Right ventricle myocardium inferior (tissue), 1 donor: ENCODE measurements around the gene CDKL5. TPM values are rescaled to one million over a fixed set of nuclear protein-coding genes. Genes with fewer than 3 reads are reported as not detected.
"Not testable (repeated sequence)": the region's sequence is repeated elsewhere in the genome, so short reads cannot be mapped to it uniquely, and the experiment has no call there.

Experiments
- ATAC-seq: fragments of 200-7000 bp; cut with Tn5 transposase; one replicate; pipeline ENCODE4 v1.9.1; 2020; ENCODE audit warnings: mild to moderate bottlenecking, moderate library complexity
- DNase-seq: peaks from one replicate; pipeline ENCODE4 v3.0.0; 2021; ENCODE audit errors: missing footprints
- intact Hi-C: fragments of 100-400 bp; cut with DNase I; formaldehyde crosslinking; loops from one replicate; pipeline ENCODE4 v1.11.0; 2022
- long read RNA-seq: library from polyadenylated mRNA; unstranded; transcript quantifications from one replicate; pipeline ENCODE4 v2.0.0, GENCODE V29; 2021
- total RNA-seq: library from RNA; stranded (reverse); fragmentation: NEBNext Ultra II Directional; extraction: Animal tissue kit (Norgen Biotek cat#: 25700); gene quantifications from one replicate; pipeline ENCODE4 v1.2.1, GENCODE V29; 2021
- donor health status: DM: no; HTN: yes; CAD: no; lungs with severe emphysema.

Gene CDKL5
- total RNA-seq, result 8.1 TPM
- long read RNA-seq, partial matches to known transcripts, result 1 of 3 reads
- long read RNA-seq, other reads (novel, unspliced or antisense), result 2 of 3 reads

- ATAC-seq (peak; percentile 98), DNase-seq (peak; percentile 97)
- intact Hi-C loops, result loop anchor here (2.0 to 5.0 kb wide), 2 partner anchors 252 to 461 kb away; no protein-coding TSS in a partner anchor
These were observed at the start of gene CDKL5 for GRCh38 chrX:18425199-18426003. Gene CDKL5, plus strand, starts transcription at chrX:18425608. Its CDS starts 81,489 bp downstream, at chrX:18507097.

DNA sequence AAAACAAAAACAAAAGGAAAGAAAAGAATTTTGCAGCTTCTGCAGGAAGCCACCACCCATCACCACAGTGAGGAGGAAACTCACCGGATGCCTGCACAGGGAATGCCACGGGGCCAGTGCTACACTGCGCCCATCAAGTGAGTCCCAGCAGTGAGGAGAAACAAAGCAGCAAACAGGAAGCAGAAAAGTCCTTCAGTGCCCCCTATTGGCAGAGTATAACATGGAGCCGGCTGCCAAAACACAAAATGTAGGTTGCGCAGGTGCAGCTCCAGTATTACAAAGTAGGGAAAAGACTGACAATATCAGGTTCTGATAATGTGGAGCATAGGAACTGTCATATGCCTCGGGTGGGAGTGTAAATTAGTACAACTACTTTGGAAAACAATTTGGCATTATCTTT is 47.6 kb upstream of the CDKL5 start:
- ATAC-seq, result no peak
- intact Hi-C loops, result no loop called here
- no peak for DNase-seq

DNA sequence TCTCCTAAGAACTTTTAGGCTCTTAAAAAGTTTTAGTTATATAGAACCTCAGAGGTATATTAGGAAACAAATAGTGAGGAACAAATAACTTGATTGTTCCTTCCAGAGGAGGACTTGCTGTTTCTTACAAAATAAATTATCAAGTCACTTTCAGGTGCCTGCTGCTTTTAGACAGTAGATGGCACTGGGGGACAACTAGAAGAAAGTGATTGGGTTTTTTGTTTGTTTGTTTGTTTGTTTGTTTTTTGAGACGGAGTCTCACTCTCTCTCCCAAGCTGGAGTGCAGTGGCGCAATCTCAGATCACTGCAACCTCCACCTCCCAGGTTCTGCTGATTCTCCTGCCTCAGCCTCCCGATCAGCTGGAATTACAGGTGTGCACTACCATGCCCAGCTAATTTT is 35.4 kb upstream of the CDKL5 start:
- ATAC-seq (no peak), DNase-seq (no peak)
- intact Hi-C loops, result loop anchor here (2.0 to 10.0 kb wide), 2 partner anchors 835 to 945 kb away; no protein-coding TSS in a partner anchor

- DNase-seq (peak; percentile 75), ATAC-seq (no peak)
- intact Hi-C loops, result loop anchor here (2.0 to 10.0 kb wide), 2 partner anchors 834 to 944 kb away; no protein-coding TSS in a partner anchor
These were observed 34.4 kb upstream of the CDKL5 start for GRCh38 chrX:18390941-18391538.

- ATAC-seq, result no peak
These were observed 30.9 kb upstream of the CDKL5 start for GRCh38 chrX:18394477-18394876.

GRCh38 chrX:18401848-18402213 is 23.6 kb upstream of the CDKL5 start:
- no peak for DNase-seq
- intact Hi-C loops, result no loop called here
- ATAC-seq, result no peak

More at GRCh38 chrX:18394477-18394876, 30.9 kb upstream of the CDKL5 start:
- intact Hi-C loops, result loop anchor here (10.0 kb wide), 1 partner anchor 830 kb away; no protein-coding TSS in a partner anchor
- DNase-seq, result no peak

GRCh38 chrX:18406531-18407266 is 18.7 kb upstream of the CDKL5 start:
- ATAC-seq, result no peak
- intact Hi-C loops, result no loop called here

DNA sequence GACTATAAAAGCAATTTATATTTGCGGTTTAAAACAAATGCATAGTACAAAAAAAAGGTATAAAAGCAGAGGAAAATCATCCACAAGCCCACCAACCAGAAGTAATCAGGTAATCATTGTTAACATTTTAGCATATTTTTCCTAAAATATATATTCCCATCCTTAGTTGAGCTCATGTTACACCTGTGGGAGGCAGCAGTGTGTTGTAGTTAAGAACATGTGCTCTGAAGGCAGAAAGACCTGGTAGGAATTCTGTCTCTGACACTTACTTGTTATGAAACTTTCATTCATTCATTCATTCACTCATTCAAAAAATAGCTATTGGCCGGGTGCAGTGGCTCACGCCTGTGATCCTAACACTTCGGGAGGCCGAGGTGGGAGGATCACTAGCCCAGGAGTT is 15.4 kb upstream of the CDKL5 start:
- no peak for DNase-seq
- intact Hi-C loops, result loop anchor here (5.0 kb wide), 1 partner anchor 487 kb away; no protein-coding TSS in a partner anchor
- no peak for ATAC-seq

More at GRCh38 chrX:18406531-18407266, 18.7 kb upstream of the CDKL5 start:
- DNase-seq, result no peak

- intact Hi-C loops, result no loop called here
- DNase-seq (no peak), ATAC-seq (no peak)
These were observed 10.0 kb upstream of the CDKL5 start for GRCh38 chrX:18415386-18415785.

DNA sequence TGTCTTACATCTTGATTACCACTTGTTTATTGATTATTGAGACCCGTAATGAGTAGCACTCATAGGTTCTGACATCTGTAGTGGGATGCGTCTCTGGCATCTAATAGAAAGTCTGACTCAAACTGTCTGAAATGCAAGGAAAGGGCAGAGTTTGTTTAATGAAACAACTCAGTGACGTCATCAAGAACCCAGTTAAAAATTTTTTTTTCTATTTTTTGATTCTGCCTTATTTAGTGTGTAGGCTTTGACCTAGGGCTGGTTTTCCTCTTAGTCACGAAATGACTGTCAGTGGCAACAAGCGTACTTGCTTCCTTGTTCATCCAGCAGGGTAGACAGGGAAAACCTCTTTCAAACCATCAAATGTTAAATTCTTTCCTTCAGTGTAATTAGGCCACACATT is 3.1 kb upstream of the CDKL5 start:
- ATAC-seq, result no peak
- no peak for DNase-seq
- intact Hi-C loops, result no loop called here

- no peak for DNase-seq
- ATAC-seq, result no peak
- intact Hi-C loops, result no loop called here
These were observed 2.5 kb upstream of the CDKL5 start for GRCh38 chrX:18422886-18423285.

GRCh38 chrX:18424482-18425198 is 768 bp upstream of the CDKL5 start:
- intact Hi-C loops, result loop anchor here (2.0 to 5.0 kb wide), 2 partner anchors 253 to 462 kb away; no protein-coding TSS in a partner anchor
- peak; percentile 15 for ATAC-seq
- peak; percentile 68 for DNase-seq

DNA sequence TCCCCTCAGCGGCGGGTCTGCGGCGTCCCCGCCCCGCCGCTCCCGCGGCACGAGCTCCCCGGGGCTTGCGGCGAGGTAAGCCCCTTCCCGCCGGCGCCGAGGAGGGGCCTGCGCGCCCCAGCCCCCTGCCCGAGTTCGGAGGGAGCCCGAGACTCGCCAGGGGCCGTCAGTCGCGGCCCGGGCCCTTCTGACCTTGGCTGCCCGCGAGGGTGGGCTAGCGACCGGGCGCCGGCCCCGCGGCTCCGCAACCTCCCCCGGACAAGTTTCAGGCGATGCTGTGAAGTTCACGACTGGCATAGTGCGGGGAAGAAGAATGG is 554 bp downstream of the CDKL5 start:
- intact Hi-C loops, result loop anchor here (5.0 kb wide), 1 partner anchor 251 kb away; no protein-coding TSS in a partner anchor
- no peak for DNase-seq
- no peak for ATAC-seq

DNA sequence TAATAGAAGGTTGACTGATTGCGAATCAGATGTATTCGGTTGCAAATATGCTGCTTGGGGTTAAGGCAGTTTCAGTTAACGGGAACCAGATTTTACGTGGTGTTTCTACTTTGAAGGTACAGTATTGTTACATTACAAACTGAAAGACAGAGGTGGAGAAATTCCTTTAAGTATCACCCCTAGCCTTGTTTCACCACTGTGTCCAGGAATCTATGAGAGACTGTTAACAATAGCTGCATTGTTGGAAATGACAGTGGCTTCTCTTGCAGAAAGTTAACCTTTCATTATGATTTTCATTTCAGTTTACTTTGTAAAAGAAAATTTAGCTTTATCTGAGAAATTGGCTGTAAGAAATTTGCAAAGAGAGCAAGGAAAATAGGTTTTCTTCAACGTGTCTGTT is 2.6 kb downstream of the CDKL5 start:
- ATAC-seq (no peak), DNase-seq (no peak)
- intact Hi-C loops, result loop anchor here (5.0 kb wide), 1 partner anchor 249 kb away; no protein-coding TSS in a partner anchor

DNA sequence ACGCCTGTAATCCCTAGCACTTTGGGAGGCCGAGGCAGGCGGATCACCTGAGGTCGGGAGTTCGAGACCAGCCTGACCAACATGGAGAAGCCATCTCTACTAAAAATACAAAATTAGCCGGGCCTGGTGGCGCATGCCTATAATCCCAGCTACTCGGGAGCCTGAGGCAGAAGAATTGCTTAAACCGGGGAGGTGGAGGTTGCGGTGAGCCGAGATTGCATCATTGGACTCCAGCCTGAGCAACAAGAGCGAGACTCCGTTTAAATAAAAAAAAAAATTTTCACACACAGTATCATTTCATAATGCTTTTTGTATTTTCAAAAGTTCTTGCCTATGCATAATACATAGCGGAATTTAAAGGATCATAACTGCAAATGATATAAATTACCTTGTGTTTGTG is 7.9 kb downstream of the CDKL5 start:
- DNase-seq, intact Hi-C loops, ATAC-seq: not testable (repeated sequence)

- intact Hi-C loops, result no loop called here
- no peak for DNase-seq
- no peak for ATAC-seq
These were observed 9.5 kb downstream of the CDKL5 start for GRCh38 chrX:18434896-18435295.

DNA sequence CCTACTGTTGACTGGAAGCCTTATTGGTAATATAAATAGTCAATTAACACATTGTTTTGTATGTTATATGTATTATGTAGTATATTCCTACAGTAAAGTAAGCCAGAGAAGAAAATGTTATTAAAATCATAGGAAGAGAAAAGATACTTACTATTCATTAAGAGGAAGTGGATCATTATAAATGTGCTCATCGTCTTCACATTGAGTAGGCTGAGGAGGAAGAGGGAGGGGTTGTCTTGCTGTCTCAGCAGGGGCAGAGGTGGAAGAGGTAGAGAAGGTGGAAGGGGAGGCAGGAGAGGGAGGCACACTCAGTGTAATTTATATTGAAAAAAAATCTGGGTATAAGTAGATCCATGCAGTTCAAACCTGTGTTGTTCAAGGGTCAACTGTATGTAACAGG is 10.6 kb downstream of the CDKL5 start:
- intact Hi-C loops, result no loop called here
- no peak for DNase-seq
- ATAC-seq, result no peak

DNA sequence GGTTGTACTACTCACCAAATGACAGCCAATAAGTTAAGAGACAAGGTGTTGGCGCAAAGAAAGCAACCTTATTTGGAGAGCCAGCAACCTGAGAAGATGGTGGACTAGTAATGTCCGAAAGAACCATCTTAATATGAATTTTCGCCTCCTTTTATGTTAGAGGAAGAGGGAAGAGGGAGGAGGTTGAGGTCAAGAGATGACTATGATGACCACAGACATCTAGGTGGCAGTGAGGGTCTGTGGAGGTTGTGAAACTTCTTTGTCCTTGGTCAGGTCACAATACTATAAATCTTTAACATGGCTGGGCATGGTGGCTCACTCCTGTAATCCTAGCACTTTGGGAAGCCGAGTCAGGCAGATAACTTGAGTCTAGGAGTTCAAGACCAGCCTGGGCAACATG is 15.4 kb downstream of the CDKL5 start:
- no peak for ATAC-seq
- intact Hi-C loops, result no loop called here
- DNase-seq, result no peak
